Measurements from ENCODE around the gene LIG4. TPM values are rescaled to one million over a fixed set of nuclear protein-coding genes. Genes with fewer than 3 reads are reported as not detected.

LIG4 gene
- total and polyA plus RNA-seq, 8 donors, result 4.0 to 13.9 (median 7.6) TPM; not detected in 1

DNA sequence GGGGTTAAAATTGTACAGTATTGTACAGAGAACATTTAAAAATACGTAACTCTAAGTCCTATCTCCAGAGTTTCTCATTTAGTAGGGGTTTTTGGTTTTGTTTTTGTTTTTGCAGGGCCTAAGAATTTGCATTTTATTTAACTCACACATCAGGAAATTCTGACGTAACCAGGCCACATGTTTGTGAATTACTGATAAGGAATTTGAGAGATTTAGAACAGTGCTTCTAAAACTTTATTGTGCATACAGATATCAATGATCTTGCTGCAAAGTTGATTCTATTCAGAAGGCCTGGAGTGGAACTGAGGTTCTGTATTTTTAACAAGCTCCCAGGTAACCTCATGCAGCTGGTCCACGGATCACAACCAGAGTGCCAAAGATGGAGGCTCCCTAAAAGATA lies 49.3 kb downstream of the LIG4 start:
- Histone ChIP-seq H3K9me3 (peaks cover 0 to 9% (median 4%) of the 10 kb centered on the region in 4 donors), H3K27ac (no peak overlapping the region), H3K36me3 (no peaks in the 10 kb centered on the region), H3K4me3 (no peak overlapping the region), H3K4me1 (no peaks in the 10 kb centered on the region), H3K27me3 (no peaks in the 10 kb centered on the region)
- TF ChIP-seq POLR2A (IDR thresholded peaks at IDR 0.05) (no peak), POLR2AphosphoS5 (IDR thresholded peaks at IDR 0.05) (no peak), EP300 (IDR thresholded peaks at IDR 0.05) (no peak)
- TF ChIP-seq, protein P1, sequence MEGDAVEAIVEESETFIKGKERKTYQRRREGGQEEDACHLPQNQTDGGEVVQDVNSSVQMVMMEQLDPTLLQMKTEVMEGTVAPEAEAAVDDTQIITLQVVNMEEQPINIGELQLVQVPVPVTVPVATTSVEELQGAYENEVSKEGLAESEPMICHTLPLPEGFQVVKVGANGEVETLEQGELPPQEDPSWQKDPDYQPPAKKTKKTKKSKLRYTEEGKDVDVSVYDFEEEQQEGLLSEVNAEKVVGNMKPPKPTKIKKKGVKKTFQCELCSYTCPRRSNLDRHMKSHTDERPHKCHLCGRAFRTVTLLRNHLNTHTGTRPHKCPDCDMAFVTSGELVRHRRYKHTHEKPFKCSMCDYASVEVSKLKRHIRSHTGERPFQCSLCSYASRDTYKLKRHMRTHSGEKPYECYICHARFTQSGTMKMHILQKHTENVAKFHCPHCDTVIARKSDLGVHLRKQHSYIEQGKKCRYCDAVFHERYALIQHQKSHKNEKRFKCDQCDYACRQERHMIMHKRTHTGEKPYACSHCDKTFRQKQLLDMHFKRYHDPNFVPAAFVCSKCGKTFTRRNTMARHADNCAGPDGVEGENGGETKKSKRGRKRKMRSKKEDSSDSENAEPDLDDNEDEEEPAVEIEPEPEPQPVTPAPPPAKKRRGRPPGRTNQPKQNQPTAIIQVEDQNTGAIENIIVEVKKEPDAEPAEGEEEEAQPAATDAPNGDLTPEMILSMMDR (IDR thresholded peaks at IDR 0.05), result no peak
- DNase-seq, result no peak
- intact Hi-C loops (cut with DNase I; ENCODE audit: low total_unique reads), result no loop called here
- WGBS, 5 donors, result 31 to 47% (median 44%) methylated on average over 3 of the region's 3 CpGs

DNA sequence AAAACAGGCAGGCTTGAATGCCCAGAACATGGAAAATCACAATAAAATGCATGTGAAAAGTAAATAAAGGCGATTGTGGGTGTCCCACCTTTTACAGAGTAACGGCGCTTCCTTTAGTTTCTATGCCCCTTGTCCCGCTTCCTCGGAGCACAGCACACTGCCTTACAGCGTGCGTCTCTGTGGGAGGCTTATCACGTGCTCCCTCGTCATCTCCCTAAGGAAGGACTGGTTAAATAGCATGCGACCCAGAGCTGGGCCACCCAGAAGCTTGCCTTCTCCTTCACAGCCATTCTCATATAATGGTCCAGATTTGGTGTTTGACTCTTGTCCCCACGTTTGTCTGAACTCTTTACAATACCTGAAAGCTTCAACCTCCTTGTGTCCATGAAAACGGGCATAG lies 56.6 kb downstream of the LIG4 start:
- intact Hi-C loops (cut with DNase I; ENCODE audit: low total_unique reads), result loop anchor here (10.0 kb wide), 1 partner anchor 954 kb away; no protein-coding TSS in a partner anchor
- H3K27me3 ChIP-seq, result no peaks in the 10 kb centered on the region
- 82 to 89% (median 86%) methylated on average over 12 of the region's 12 CpGs for WGBS, 5 donors

More for the DNA sequence above, 56.6 kb downstream of the LIG4 start:
- Histone ChIP-seq H3K9me3 (no peaks in the 10 kb centered on the region), H3K4me3 (no peak overlapping the region), H3K27ac (no peak overlapping the region), H3K4me1 (peaks cover 0 to 13% (median 0%) of the 10 kb centered on the region in 4 donors), H3K36me3 (no peaks in the 10 kb centered on the region)
- TF ChIP-seq POLR2A (IDR thresholded peaks at IDR 0.05) (no peak), EP300 (IDR thresholded peaks at IDR 0.05) (no peak), POLR2AphosphoS5 (IDR thresholded peaks at IDR 0.05) (no peak)
- TF ChIP-seq, protein P1 (IDR thresholded peaks at IDR 0.05), result no peak
- no peak for DNase-seq

Other genes with a start within 250 kb of the LIG4 start
- 10 to 100 TPM in 2 of 5 donors, 1 to 10 TPM in 3; 1.4 to 25.3 (median 7.7) TPM for gene ABHD13, start 2.9 kb upstream of the LIG4 start, total RNA-seq
- 1 to 10 TPM; 2.9 to 3.4 (median 3.2) TPM for gene ABHD13, start 2.9 kb upstream of the LIG4 start, polyA plus RNA-seq
- 10 to 100 TPM in 1 of 5 donors, 1 to 10 TPM in 3, under 1 TPM in 1; 0.89 to 12.3 (median 3.5) TPM for gene TNFSF13B, start 54.2 kb upstream of the LIG4 start, total RNA-seq
- 10 to 100 TPM in 1 of 3 donors, 1 to 10 TPM in 2; 2.0 to 11.0 (median 2.8) TPM for gene TNFSF13B, start 54.2 kb upstream of the LIG4 start, polyA plus RNA-seq

All from stomach (tissue), 9 donors.